Thymus (tissue), 11 donors: ENCODE results near the gene ADAMTS12. TPM values are rescaled to one million over a fixed set of nuclear protein-coding genes. Genes with fewer than 3 reads are reported as not detected.
"Not testable (repeated sequence)": the region's sequence is repeated elsewhere in the genome, so short reads cannot be mapped to it uniquely, and the experiment has no call there.

Source experiments
- DNase-seq, 9 donors: peaks; one replicate each; pipeline ENCODE4 v3.0.0-alpha.2; 2013; ENCODE audit warnings: low spot score in 9 of 9, low read depth in 6 of 9, missing footprints in 1 of 9
- H3K27ac ChIP-seq, 2 donors: one replicate each; pipeline ENCODE4 v1.5.1; 2013; ENCODE audit warnings: control low read depth in 1 of 2, low read depth in 1 of 2, low read length in 1 of 2, mild to moderate bottlenecking in 1 of 2, moderate library complexity in 1 of 2
- H3K27me3 ChIP-seq, 2 donors: one replicate each; pipeline ENCODE4 v1.5.1; 2013; ENCODE audit warnings: low read length in 1 of 2; ENCODE audit not compliant: control insufficient read depth in 2 of 2, insufficient read depth in 1 of 2
- H3K36me3 ChIP-seq, 2 donors: one replicate each; pipeline ENCODE4 v1.5.1; 2013; ENCODE audit warnings: low read length in 1 of 2, mild to moderate bottlenecking in 1 of 2, moderate library complexity in 1 of 2; ENCODE audit not compliant: control insufficient read depth in 2 of 2, insufficient read depth in 2 of 2
- H3K4me1 ChIP-seq, 2 donors: one replicate each; pipeline ENCODE4 v1.5.1; 2013; ENCODE audit warnings: low read length in 2 of 2; ENCODE audit not compliant: control insufficient read depth in 2 of 2, insufficient read depth in 2 of 2
- H3K4me3 ChIP-seq, 2 donors: one replicate each; pipeline ENCODE4 v1.5.1; 2013; ENCODE audit warnings: low read length in 2 of 2, control low read depth in 1 of 2, mild to moderate bottlenecking in 1 of 2
- H3K9me3 ChIP-seq, 2 donors: one replicate each; pipeline ENCODE4 v1.5.1; 2013; ENCODE audit warnings: low read length in 1 of 2, mild to moderate bottlenecking in 1 of 2; ENCODE audit not compliant: control insufficient read depth in 2 of 2, insufficient read depth in 1 of 2
- WGBS: extraction: QIAGEN DNeasy Blood & Tissue Kit; methylation state at CpG from one replicate; pipeline ENCODE4 v1.1.7; 2013; 5-methylcytosine and 5-hydroxymethylcytosine counted together
- polyA plus RNA-seq: library from polyadenylated mRNA; stranded (reverse); fragments of 200-250 nt; gene quantifications from one replicate; pipeline ENCODE4 v1.2.3, GENCODE V29; 2013
- total RNA-seq: library from RNA; stranded (reverse); fragments of 120-200 nt; gene quantifications from one replicate; pipeline ENCODE4 v1.2.4, GENCODE V29; 2013
- donor health status: healthy.

The ADAMTS12 gene
- total and polyA plus RNA-seq, 2 donors: 0.18 to 1.6 TPM

GRCh38 chr5:33527696-33528095 lies 364.1 kb downstream of the ADAMTS12 start:
- H3K4me1 ChIP-seq: no peaks in the 10 kb centered on the region
- H3K9me3 ChIP-seq: no peaks in the 10 kb centered on the region
- no peak overlapping the region for H3K4me3 ChIP-seq
- no peak for DNase-seq
- H3K36me3 ChIP-seq: no peaks in the 10 kb centered on the region
- WGBS: 91% methylated on average over 2 of the region's 2 CpGs
- no peak overlapping the region for H3K27ac ChIP-seq
- H3K27me3 ChIP-seq: no peaks in the 10 kb centered on the region

DNA sequence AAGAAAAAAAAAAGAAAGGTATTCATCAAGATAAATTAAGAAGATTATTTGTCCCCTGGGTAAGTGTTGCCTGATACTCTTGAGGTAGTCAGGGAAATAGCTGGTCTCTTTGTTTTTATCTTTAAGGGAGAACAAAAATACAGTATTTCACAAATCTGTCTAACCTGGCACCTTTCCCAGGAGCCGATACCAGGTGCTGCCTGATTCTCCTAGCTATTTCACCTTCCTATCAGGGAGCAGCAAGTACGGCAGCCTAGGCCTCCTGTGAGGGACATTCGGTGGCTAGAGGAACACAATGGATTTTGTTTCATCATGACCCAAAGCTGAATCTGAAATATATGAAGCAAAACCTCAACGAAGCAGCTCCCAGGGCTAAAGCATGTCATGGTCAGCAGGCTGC lies 365.0 kb downstream of the ADAMTS12 start:
- 89% methylated on average over 4 of the region's 4 CpGs for WGBS
- H3K4me1 ChIP-seq: no peaks in the 10 kb centered on the region
- no peak for DNase-seq
- no peaks in the 10 kb centered on the region for H3K9me3 ChIP-seq
- no peaks in the 10 kb centered on the region for H3K27me3 ChIP-seq
- H3K4me3 ChIP-seq: no peak overlapping the region
- no peak overlapping the region for H3K27ac ChIP-seq
- no peaks in the 10 kb centered on the region for H3K36me3 ChIP-seq

DNA sequence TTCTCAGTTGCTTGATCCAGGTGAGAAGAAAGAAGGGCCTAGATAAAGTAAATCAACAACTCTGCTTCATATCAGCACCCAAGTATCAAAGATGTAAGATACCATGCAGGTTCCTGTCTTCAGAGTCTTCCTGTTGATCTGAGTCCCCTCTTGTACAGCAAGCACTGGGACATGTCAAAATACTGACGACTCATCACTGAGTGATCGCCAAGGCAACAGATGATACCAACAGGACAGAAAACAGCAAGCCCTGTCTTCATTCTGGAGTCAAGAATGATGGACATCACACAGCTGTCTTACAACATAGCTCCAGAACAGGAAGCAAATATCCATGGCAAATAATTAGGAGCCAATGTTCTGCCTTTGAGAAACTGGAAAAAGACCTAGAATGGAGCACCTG lies 367.3 kb downstream of the ADAMTS12 start:
- DNase-seq: no peak
- 69% methylated on average over 2 of the region's 2 CpGs for WGBS
- Histone ChIP-seq H3K4me3 (no peak overlapping the region), H3K36me3 (no peaks in the 10 kb centered on the region), H3K27me3 (no peaks in the 10 kb centered on the region), H3K9me3 (no peaks in the 10 kb centered on the region), H3K27ac (no peak overlapping the region), H3K4me1 (no peaks in the 10 kb centered on the region)

GRCh38 chr5:33523208-33523771 lies 368.5 kb downstream of the ADAMTS12 start:
- Histone ChIP-seq H3K9me3 (no peaks in the 10 kb centered on the region), H3K27ac (no peak overlapping the region), H3K4me3 (no peak overlapping the region), H3K4me1 (no peaks in the 10 kb centered on the region), H3K36me3 (no peaks in the 10 kb centered on the region), H3K27me3 (no peaks in the 10 kb centered on the region)
- 94% methylated on average over 2 of the region's 2 CpGs for WGBS
- no peak for DNase-seq

DNA sequence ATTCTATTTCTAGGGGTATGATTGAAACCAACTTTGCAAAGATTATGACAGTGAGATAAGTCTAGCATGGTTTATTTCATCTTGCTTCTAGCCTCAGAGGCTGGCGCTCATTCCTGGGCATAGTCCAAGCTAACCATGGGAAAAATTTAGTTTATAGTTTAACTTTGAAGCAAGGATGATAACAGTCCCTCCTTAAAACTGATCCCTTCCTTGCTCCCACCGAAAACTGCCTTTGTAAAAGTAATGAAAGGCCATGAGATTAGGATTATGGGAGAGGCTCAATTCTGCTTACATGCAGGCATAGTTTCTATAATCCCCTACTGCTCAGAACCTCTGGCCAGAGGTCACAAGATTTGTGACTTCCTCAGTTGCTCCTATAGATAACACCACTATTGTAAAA lies 375.4 kb downstream of the ADAMTS12 start:
- H3K27me3 ChIP-seq: no peaks in the 10 kb centered on the region
- no peaks in the 10 kb centered on the region for H3K4me1 ChIP-seq
- DNase-seq: no peak
- no peak overlapping the region for H3K27ac ChIP-seq
- H3K9me3 ChIP-seq: no peaks in the 10 kb centered on the region
- H3K36me3 ChIP-seq: no peaks in the 10 kb centered on the region
- WGBS: 89% methylated on average over 2 of the region's 2 CpGs
- no peak overlapping the region for H3K4me3 ChIP-seq

DNA sequence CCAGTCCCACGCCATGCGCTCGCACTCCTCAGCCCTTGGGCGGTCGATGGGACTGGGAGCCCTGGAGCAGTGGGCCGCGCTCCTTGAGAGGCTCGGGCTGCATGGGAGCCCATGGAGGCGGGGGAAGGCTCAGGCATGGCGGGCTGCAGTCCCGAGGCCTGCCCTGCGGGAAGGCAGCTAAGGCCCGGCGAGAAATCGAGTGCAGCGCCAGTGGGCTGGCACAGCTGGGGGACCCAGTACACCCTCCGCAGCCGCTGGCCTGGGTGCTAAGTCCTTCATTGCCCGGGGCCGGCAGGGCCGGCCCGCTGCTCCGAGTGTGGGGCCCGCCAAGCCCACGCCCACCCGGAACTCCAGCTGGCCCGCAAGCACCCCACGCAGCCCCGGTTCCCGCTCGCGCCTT lies 376.4 kb downstream of the ADAMTS12 start:
- not testable (repeated sequence) for H3K4me1 ChIP-seq, H3K9me3 ChIP-seq, DNase-seq, H3K4me3 ChIP-seq, H3K27me3 ChIP-seq, H3K36me3 ChIP-seq, H3K27ac ChIP-seq
- 98% methylated on average over 32 of the region's 32 CpGs for WGBS

- no peaks in the 10 kb centered on the region for H3K36me3 ChIP-seq
- no peak overlapping the region for H3K27ac ChIP-seq
- 79% methylated on average over 3 of the region's 3 CpGs for WGBS
- no peaks in the 10 kb centered on the region for H3K27me3 ChIP-seq
- H3K4me3 ChIP-seq: no peak overlapping the region
- no peaks in the 10 kb centered on the region for H3K4me1 ChIP-seq
- DNase-seq: no peak
- no peaks in the 10 kb centered on the region for H3K9me3 ChIP-seq
Measured at GRCh38 chr5:33513462-33514185, 378.2 kb downstream of the ADAMTS12 start.

DNA sequence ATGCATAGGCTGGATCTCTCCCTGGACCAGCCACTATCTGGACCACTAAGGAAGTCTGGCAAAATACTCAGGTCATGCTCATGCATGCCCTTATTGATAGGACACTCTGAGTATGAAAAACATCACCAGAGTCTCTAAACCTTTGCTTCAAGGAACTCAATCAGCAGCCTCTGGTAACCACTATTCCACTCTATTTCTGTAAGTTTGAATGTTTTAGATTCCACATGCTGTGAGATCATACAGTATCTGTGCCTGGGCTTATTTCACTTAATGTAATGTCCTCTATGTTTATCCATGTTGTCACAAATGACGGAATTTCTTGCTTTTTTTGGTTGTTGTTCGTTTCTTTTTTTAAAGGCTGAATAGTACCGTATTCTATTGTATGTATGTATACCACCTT lies 382.8 kb downstream of the ADAMTS12 start:
- Histone ChIP-seq H3K27ac (no peak overlapping the region), H3K4me1 (no peaks in the 10 kb centered on the region), H3K36me3 (no peaks in the 10 kb centered on the region), H3K27me3 (no peaks in the 10 kb centered on the region), H3K4me3 (no peak overlapping the region), H3K9me3 (no peaks in the 10 kb centered on the region)
- no peak for DNase-seq
- 94% methylated on average over 3 of the region's 3 CpGs for WGBS

DNA sequence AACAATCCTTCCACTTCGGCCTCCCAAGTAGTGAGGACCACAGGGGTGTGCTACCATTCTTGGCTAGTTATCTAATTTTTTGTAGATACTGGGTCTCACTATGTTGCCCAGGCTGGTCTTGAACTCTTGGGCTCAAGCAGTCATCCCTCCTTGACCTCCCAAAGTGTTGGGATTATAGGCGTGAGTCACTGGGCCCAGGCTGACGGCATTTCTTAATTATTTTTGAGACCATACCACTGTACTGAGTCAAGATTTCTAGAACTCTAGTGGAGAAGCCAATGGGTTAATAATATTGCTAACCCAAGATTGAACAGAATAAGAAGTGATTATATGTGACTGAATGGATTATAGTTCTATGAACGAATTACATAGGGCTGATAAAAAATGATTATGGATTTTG lies 384.4 kb downstream of the ADAMTS12 start:
- H3K4me3 ChIP-seq: no peak overlapping the region
- no peak for DNase-seq
- peaks cover 0 to 3% of the 10 kb centered on the region in 2 donors for H3K9me3 ChIP-seq
- no peak overlapping the region for H3K27ac ChIP-seq
- no peaks in the 10 kb centered on the region for H3K27me3 ChIP-seq
- H3K36me3 ChIP-seq: no peaks in the 10 kb centered on the region
- H3K4me1 ChIP-seq: no peaks in the 10 kb centered on the region
- 97% methylated on average over 4 of the region's 4 CpGs for WGBS
